ENCODE results near the gene CHN2. TPM values are rescaled to one million over a fixed set of nuclear protein-coding genes. Genes with fewer than 3 reads are reported as not detected.

Gene CHN2
- total RNA-seq, 4 donors from 2014 or later, result 7.6 to 15.3 (median 10.0) TPM

DNA sequence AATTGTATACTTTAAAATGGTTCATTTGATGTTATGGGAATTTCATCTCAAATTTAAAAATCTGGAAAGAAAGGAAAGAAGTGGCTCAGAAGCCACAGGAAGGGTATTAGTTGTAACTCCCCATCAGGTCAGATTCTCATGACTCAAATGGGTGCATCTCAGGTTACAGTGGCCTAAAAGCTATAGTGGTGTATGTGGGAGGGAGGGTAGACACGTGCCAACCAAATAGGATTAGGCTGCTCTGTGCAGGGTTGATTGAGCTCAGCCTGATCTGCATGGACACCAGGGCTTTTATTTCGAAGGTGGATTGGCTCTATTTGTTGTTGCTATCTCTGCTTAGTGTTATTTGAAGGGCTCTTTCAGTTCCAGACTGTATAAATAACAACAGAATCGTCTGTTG, 247.6 kb downstream of the CHN2 start:
- TF ChIP-seq EP300 (IDR thresholded peaks at IDR 0.05), result no peak
- no peak for TF ChIP-seq POLR2A (IDR thresholded peaks at IDR 0.05)
- H3K4me1 ChIP-seq, result no peaks in the 10 kb centered on the region
- WGBS, 2 donors (ENCODE audit: low coverage in 1 of 2), result 33 to 50% methylated on average over 3 of the region's 3 CpGs
- H3K27me3 ChIP-seq, result no peaks in the 10 kb centered on the region
- no peak overlapping the region for H3K27ac ChIP-seq
- H3K36me3 ChIP-seq, result no peaks in the 10 kb centered on the region
- ATAC-seq, result no peak
- H3K4me3 ChIP-seq, result no peak overlapping the region
- no peaks in the 10 kb centered on the region for H3K9me3 ChIP-seq

DNA sequence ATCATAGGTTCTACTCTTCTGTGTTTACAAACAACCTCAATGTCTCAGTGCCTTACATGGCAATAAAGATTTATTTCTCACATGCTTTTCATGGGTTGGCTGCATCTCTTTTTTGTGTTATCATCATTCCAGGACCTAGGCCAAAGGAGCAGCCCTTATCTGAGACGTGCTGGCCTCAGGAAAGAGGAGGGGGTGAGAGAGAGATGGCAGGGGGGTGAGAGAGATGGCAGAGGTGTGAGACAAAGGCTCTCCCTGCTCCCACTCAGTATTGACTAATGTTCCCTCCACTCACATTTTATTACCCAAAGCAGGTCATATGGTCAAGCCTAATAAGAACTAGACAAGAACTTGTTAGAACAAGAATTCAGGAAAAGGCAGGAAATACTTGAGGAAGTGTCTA, 249.0 kb downstream of the CHN2 start:
- ATAC-seq, result no peak
- WGBS, 2 donors (ENCODE audit: low coverage in 1 of 2), result no CpG with 5 or more reads among the region's 1 CpG
- Histone ChIP-seq H3K27ac (no peak overlapping the region), H3K4me3 (no peak overlapping the region), H3K9me3 (no peaks in the 10 kb centered on the region), H3K27me3 (no peaks in the 10 kb centered on the region), H3K36me3 (no peaks in the 10 kb centered on the region), H3K4me1 (no peaks in the 10 kb centered on the region)
- TF ChIP-seq EP300 (IDR thresholded peaks at IDR 0.05) (no peak), POLR2A (IDR thresholded peaks at IDR 0.05) (no peak), POLR2AphosphoS5 (IDR thresholded peaks at IDR 0.05) (no peak)
- TF ChIP-seq, protein P1, sequence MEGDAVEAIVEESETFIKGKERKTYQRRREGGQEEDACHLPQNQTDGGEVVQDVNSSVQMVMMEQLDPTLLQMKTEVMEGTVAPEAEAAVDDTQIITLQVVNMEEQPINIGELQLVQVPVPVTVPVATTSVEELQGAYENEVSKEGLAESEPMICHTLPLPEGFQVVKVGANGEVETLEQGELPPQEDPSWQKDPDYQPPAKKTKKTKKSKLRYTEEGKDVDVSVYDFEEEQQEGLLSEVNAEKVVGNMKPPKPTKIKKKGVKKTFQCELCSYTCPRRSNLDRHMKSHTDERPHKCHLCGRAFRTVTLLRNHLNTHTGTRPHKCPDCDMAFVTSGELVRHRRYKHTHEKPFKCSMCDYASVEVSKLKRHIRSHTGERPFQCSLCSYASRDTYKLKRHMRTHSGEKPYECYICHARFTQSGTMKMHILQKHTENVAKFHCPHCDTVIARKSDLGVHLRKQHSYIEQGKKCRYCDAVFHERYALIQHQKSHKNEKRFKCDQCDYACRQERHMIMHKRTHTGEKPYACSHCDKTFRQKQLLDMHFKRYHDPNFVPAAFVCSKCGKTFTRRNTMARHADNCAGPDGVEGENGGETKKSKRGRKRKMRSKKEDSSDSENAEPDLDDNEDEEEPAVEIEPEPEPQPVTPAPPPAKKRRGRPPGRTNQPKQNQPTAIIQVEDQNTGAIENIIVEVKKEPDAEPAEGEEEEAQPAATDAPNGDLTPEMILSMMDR (IDR thresholded peaks at IDR 0.05), result no peak

DNA sequence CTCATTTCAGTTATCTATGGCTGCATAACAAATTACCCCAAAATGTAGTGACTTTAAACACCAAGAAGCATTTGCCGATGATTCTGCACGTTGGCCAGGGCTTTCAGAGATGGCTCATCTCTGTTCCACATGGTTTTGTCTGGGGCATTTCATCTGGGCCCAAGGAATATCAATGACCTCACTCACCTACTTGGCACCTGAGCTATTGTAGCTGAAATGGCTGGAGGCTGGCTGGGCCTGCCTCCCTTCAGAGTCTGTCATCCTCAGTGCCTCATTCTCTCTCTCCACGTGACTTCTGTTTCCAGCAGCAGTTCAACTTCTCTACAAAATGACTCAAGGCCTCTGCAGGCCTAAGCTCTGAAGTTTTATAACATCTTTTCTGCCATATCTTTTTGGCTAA, 249.7 kb downstream of the CHN2 start:
- H3K36me3 ChIP-seq, result no peaks in the 10 kb centered on the region
- TF ChIP-seq EP300 (IDR thresholded peaks at IDR 0.05) (no peak), POLR2AphosphoS5 (IDR thresholded peaks at IDR 0.05) (no peak), POLR2A (IDR thresholded peaks at IDR 0.05) (no peak)
- TF ChIP-seq, protein P1 (IDR thresholded peaks at IDR 0.05), result no peak
- H3K9me3 ChIP-seq, result no peaks in the 10 kb centered on the region
- H3K27me3 ChIP-seq, result no peaks in the 10 kb centered on the region
- H3K4me3 ChIP-seq, result no peak overlapping the region
- H3K27ac ChIP-seq, result no peak overlapping the region
- 97% methylated on average over 3 of the region's 3 CpGs; no CpG with 5 or more reads in 1 of the 2 donors for WGBS, 2 donors (ENCODE audit: low coverage in 1 of 2)
- H3K4me1 ChIP-seq, result no peaks in the 10 kb centered on the region
- ATAC-seq, result no peak

DNA sequence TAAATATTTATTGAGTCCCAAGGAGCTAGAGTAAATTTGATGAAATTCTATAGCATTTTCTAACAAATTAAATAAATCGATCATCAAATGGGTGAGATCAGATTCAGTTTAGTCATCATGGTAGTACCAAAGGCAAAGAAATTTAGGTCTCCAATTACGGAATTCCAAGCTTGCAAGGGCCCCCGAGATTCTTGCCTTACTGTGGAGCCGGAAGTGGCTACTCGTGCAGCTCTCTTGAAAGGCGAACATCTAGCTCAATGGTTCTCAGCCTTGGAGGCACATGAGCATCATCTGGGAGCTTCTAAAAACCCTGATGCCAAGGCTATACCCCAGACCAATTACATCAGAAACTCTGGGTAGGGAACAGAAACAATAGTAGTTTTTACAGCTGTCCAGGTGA, 251.2 kb downstream of the CHN2 start:
- Histone ChIP-seq H3K36me3 (no peaks in the 10 kb centered on the region), H3K4me3 (no peak overlapping the region), H3K9me3 (no peaks in the 10 kb centered on the region), H3K27me3 (no peaks in the 10 kb centered on the region), H3K27ac (no peak overlapping the region), H3K4me1 (no peaks in the 10 kb centered on the region)
- ATAC-seq, result no peak
- no peak for TF ChIP-seq EP300 (IDR thresholded peaks at IDR 0.05)
- no peak for TF ChIP-seq POLR2AphosphoS5 (IDR thresholded peaks at IDR 0.05)
- TF ChIP-seq POLR2A (IDR thresholded peaks at IDR 0.05), result no peak
- TF ChIP-seq, protein P1 (IDR thresholded peaks at IDR 0.05), result no peak
- 82 to 93% methylated on average over 3 to 6 of the region's 6 CpGs for WGBS, 2 donors (ENCODE audit: low coverage in 1 of 2)

- Histone ChIP-seq H3K27me3 (no peaks in the 10 kb centered on the region), H3K4me3 (no peak overlapping the region), H3K36me3 (no peaks in the 10 kb centered on the region), H3K4me1 (no peaks in the 10 kb centered on the region), H3K27ac (no peak overlapping the region), H3K9me3 (no peaks in the 10 kb centered on the region)
- ATAC-seq, result no peak
- 74 to 86% methylated on average over 3 of the region's 3 CpGs for WGBS, 2 donors (ENCODE audit: low coverage in 1 of 2)
- TF ChIP-seq POLR2AphosphoS5 (IDR thresholded peaks at IDR 0.05), result no peak
- TF ChIP-seq, protein P1 (IDR thresholded peaks at IDR 0.05), result no peak
- TF ChIP-seq EP300 (IDR thresholded peaks at IDR 0.05), result no peak
- TF ChIP-seq POLR2A (IDR thresholded peaks at IDR 0.05), result no peak
Measured at GRCh38 chr7:29447828-29448227, 253.3 kb downstream of the CHN2 start.
